ENCODE results near the gene LENG1.
A peak's percentile ranks its signal among the peaks of the same experiment; 100 is the strongest.
"Not testable (repeated sequence)": the region's sequence is repeated elsewhere in the genome, so short reads cannot be mapped to it uniquely, and the experiment has no call there.

LENG1 gene

DNA sequence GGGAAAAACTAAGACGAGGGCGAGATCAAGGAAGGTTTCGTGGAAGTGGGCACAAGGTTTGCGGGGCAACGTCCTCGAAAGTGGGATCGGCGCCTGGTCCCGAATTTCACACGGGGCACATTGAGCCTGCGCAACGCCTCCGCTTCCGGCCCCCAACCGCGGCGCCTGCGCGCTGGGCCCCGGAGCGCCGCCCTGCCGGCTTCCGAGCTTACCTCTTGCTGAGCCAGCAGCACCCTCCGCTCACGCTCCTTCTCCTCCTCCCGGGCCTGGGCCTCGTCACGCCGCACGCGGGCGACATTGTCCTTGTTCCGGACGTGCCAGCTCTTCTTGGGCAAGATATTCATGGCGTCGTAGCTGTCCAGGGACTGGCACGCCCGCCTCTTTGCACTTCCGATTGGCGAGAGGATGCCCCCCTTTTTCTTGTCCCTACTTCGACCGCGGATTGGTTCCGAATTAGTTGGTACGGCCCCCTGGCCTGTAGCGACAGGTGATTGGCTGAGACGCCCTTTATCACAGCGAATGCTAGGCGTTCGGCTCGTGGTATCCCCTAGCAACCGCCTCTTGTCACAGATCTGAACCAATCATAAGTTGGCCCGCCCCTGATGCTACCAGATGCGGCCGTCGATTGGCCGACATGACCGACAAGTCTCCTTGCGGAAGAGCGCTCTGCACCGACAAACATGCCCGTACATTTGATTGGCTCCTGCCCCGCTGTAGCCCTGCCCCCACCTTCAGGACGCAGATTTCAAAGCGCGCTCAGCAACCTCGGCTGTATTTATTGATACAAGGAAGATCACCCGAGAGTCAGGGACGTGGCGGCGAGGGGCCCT, at the start of gene LENG1:
LENG1 (minus strand) TSS at position 370 of the 830 bp plus-strand sequence; CDS start at position 344, 26 bp downstream.
- peak; percentile 100 for DNase-seq (ENCODE audit: low spot score)

DNA sequence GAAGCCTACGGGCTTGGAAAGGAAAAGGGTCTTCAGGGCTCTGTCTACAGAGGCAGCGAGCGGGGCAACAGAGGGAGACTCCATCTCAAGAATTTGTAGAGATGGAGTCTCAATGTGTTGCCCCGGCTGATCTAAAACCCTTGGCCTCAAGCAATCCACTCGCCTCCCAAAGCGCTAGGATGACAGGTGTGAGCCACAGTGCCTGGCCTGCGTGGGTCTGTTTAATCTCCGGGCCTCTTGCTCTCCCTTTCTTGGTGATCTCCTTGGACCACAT, 49.2 kb upstream of the LENG1 start:
- DNase-seq (ENCODE audit: low spot score): no peak

DNA sequence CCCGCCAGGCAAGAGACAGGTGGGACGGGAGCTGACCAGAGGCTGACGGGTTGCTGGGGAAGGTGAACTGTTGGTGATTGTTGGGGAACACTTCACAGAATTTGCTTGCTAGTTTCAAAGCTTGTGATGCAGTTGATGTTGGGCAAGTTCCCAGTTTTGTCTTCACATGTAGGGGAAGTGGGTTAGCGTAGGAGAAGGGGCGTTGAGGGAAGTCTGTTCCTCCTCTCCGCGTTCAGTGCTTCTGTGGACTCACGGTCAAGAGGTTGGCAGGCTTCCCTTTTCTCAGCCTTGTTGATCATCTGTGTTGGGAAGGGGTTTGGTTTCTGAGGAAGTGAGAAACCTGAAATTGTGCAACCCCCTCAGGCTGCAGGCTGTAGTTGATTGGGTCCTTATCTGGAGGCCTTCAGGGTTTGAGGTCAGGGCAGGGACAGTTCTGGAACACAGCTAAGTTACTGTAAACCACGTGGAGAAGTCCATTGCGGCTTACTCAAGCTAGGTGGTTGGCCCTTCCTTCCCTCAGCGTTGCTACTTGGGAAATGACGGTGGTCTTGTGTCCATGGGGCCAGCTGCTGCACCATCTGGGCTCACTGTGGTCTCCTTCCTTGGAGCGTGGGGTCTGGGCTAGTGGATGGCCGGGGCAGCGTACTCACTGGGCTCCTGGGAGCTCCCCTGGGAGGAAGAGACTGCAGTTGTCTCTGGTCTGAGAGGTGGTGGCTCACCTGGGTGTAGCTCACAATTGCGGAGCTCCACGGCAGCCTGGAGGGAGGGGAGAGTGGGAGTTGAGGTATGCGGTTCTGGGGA, 48.7 kb upstream of the LENG1 start:
- peak; percentile 67 for DNase-seq (ENCODE audit: low spot score)

GRCh38 chr19:54207676-54207982, 48.1 kb upstream of the LENG1 start:
- no peak for DNase-seq (ENCODE audit: low spot score)

DNA sequence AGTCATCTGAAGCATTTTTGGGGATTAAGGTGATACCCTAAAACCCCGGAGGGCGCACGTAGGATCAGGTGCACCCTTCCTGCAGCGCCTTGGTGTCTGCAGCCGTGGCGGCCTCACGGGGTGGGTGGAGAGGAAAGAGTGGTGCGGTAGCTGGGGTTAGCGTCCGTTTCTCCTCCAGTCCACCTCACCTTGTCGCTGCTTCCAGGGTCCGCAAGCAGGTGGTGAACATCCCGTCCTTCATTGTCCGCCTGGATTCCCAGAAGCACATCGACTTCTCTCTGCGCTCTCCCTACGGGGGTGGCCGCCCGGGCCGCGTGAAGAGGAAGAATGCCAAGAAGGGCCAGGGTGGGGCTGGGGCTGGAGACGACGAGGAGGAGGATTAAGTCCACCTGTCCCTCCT, 47.7 kb upstream of the LENG1 start:
- not testable (repeated sequence) for DNase-seq (ENCODE audit: low spot score)

GRCh38 chr19:54206831-54207177, 47.3 kb upstream of the LENG1 start:
- DNase-seq (ENCODE audit: low spot score): no peak

- no peak for DNase-seq (ENCODE audit: low spot score)
Observed at GRCh38 chr19:54206030-54206830, 46.7 kb upstream of the LENG1 start.

GRCh38 chr19:54204767-54205468, 45.4 kb upstream of the LENG1 start:
- no peak for DNase-seq (ENCODE audit: low spot score)

DNA sequence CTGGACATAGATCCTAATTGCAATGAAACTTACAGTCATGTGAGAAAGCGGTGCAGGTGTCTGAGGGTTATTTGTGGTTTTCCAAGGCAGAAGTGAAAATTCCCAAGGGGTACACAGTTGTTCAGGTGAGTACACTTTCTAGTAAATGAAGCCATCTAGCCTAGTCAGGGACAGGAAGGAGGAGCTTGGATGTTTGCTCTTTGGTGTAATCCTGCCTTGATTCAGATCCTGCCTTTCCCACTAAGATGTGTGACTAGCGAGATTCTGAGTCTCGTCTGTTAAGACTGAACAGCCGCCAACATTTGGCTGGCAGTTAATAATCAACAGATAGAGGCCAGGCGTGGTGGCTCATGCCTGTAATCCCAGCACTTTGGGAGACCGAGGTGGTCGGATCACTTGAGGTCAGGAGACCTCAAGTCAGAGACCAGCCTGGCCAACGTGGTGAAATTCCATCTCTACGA, 43.7 kb upstream of the LENG1 start:
- DNase-seq (ENCODE audit: low spot score): no peak

DNA sequence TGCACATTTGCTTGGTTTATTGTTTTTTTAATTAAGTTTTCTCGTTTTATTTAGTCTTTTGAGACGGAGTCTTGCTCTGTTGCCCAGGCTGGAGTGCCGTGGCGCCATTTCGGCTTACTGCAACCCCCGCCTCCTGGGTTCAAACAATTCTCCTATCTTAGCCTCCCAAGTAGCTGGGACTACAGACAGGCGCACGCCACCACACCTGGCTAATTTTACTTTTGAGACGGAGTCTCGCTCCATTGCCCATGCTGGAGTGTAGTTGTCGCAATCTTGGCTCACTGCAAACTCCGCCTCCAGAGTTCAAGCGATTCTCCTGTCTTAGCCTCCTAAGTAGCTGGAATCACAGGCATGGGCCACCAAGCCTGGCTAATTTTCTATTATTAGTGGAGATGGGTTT, 42.5 kb upstream of the LENG1 start:
- no peak for DNase-seq (ENCODE audit: low spot score)

GRCh38 chr19:54201172-54201701, 41.7 kb upstream of the LENG1 start:
- DNase-seq (ENCODE audit: low spot score): no peak

DNA sequence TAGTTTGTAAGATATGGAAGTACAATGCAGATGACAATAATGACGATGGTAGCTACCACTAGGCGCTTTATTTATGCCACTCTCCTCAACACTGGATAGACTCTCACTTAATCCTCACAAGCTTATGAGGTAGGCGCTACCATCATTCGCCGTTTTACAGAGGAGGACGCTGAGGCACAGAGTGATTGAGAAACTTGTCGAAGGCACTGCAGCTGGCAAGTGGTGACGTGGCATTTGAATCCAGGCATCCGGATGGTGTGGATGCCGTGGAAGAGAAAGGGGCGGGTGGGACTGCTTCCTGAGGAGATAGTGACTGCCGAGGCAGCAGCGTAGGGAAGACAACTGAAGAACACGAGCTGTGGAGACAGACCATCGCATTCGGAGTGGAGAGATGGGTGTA, 39.9 kb upstream of the LENG1 start:
- DNase-seq (ENCODE audit: low spot score): no peak

DNA sequence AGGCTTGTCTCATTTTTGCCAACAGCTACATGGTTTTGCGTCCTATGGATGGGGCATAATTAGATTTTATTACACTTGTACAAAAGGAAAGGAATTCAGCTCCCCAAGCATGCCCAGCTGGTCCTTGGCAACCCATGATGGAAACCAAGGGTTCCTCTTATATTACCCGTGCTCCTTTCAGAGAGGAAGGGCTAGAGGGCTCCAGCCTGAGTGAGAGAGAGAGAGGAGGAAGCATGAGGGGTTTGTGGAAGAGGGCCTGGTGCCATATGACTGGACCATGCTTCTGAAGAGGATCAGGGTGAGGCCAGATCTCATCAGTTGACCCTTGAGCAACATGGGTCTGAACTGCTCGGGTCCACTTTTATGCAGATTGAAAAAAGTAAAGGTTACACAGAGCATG, 37.6 kb upstream of the LENG1 start:
- no peak for DNase-seq (ENCODE audit: low spot score)

GRCh38 chr19:54196536-54196935, 37.0 kb upstream of the LENG1 start:
- no peak for DNase-seq (ENCODE audit: low spot score)

- DNase-seq (ENCODE audit: low spot score): not testable (repeated sequence)
Observed at GRCh38 chr19:54194463-54194862, 34.9 kb upstream of the LENG1 start.

GRCh38 chr19:54193011-54193410, 33.5 kb upstream of the LENG1 start:
- no peak for DNase-seq (ENCODE audit: low spot score)

- DNase-seq (ENCODE audit: low spot score): no peak
Observed at GRCh38 chr19:54191811-54192453, 32.4 kb upstream of the LENG1 start.

- peak; percentile 85 for DNase-seq (ENCODE audit: low spot score)
Observed at GRCh38 chr19:54191011-54191810, 31.7 kb upstream of the LENG1 start, which contains the start of gene TSEN34. Gene TSEN34, plus strand, starts transcription at chr19:54191308. Its CDS starts 57 bp downstream, at chr19:54191365.

- DNase-seq (ENCODE audit: low spot score): peak; percentile 100
Observed at GRCh38 chr19:54190503-54191010, 31.0 kb upstream of the LENG1 start.

All from putamen (tissue), 1 donor.